Gastrocnemius medialis (tissue), 4 donors: ENCODE data around the gene LAMTOR1.

Source experiments
- POLR2A ChIP-seq, 2 donors: fragments of 450-650 bp; IDR thresholded peaks; one replicate each; pipeline ENCODE4 v1.6.1; 2017; ENCODE audit warnings: antibody characterized with exemption in 2 of 2, mild to moderate bottlenecking in 2 of 2, moderate library complexity in 2 of 2
- TF ChIP-seq, protein P1 (sequence below), 5 experiments: fragments of 450-650 bp in 3 of 5; fragments of 200-600 bp in 2 of 5; sonication (generic) in 2 of 5; IDR thresholded peaks in 4 of 5; conservative IDR thresholded peaks in 1 of 5; 1 replicate in 4 of 5; 2 replicates in 1 of 5; pipeline ENCODE4 v1.5.1; 2016 to 2019; ENCODE audit warnings: antibody characterized with exemption in 5 of 5, mild to moderate bottlenecking in 3 of 5, moderate library complexity in 3 of 5

DNA sequence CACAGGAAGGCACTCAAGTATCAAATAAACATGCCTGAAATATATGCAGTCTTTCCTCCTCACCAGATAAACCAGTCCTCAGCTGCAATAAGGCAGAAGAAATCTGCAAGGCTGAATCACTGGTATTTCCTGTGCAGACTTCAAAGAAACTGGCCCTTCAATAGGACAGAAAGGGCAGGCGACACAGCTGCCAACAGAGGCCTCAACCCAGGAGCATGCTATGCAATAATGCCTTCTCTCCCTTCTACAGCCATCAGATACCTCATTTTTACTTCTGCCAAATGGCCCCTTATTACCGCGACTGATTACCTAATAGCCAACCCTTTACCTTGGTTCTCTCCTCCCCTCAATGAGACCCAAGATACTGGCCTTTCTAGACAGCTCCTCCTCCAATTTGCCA is 30.7 kb downstream of the LAMTOR1 start:
- TF ChIP-seq, protein P1, sequence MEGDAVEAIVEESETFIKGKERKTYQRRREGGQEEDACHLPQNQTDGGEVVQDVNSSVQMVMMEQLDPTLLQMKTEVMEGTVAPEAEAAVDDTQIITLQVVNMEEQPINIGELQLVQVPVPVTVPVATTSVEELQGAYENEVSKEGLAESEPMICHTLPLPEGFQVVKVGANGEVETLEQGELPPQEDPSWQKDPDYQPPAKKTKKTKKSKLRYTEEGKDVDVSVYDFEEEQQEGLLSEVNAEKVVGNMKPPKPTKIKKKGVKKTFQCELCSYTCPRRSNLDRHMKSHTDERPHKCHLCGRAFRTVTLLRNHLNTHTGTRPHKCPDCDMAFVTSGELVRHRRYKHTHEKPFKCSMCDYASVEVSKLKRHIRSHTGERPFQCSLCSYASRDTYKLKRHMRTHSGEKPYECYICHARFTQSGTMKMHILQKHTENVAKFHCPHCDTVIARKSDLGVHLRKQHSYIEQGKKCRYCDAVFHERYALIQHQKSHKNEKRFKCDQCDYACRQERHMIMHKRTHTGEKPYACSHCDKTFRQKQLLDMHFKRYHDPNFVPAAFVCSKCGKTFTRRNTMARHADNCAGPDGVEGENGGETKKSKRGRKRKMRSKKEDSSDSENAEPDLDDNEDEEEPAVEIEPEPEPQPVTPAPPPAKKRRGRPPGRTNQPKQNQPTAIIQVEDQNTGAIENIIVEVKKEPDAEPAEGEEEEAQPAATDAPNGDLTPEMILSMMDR (IDR thresholded peaks at IDR 0.05 in 4 of 5, conservative IDR thresholded peaks at IDR 0.05 in 1 of 5): no peak
- no peak for TF ChIP-seq POLR2A (IDR thresholded peaks at IDR 0.05)
